ENCODE measurements around the gene GLI3. TPM values are rescaled to one million over a fixed set of nuclear protein-coding genes. Genes with fewer than 3 reads are reported as not detected.

The GLI3 gene
- total RNA-seq, 1 experiment from 2014 or later = 5.6 TPM

- DNase-seq (ENCODE audit: low spot score) = no peak
Observed at GRCh38 chr7:41972270-41972669, 264.7 kb downstream of the GLI3 start.

GRCh38 chr7:41971640-41972187, 265.3 kb downstream of the GLI3 start:
- DNase-seq (ENCODE audit: low spot score) = no peak

DNA sequence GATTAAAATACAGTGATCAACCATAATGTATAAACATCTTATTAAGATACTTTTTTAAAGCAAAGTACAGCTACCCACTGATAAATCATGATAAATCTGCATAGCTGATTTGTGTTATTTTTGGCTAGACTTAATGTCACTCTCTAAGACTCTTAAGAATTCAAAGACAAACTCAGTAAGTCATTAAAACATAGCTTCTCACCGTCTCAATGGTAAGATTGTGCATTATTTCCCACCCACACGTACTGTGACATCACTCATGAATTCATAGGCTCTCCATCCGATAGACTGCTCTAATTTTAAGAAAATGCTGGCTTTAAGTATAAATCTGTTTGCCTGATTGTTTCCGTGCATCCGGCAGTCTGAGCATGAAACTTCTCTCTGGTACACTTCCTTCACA, 266.1 kb downstream of the GLI3 start:
- no peak for DNase-seq (ENCODE audit: low spot score)

DNA sequence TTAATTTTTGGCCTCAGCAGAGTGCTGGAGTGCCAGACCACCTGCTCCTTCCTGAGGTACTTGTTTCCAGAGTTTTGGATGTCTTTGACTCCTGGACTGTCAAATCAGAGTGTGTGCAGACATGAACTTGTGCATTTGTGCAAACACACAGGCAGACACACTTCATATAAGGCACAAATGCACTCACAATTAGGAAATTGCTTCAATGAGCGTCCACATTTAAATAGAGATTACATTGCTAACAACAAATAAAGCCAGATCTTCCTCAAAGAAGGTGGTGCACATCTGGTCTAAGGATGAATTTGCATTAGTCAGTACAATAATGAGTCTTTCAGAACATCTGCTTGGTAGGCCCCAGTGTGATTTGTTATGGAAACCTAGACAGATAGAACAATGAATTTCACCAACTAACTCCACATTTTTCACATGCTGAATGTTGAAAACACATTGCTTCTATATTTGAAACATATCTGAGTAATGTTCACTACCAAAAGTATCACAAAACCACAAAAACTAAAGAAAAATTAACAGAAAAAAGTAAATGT, 267.4 kb downstream of the GLI3 start:
- DNase-seq (ENCODE audit: low spot score) = no peak

- DNase-seq (ENCODE audit: low spot score) = no peak
Observed at GRCh38 chr7:41967156-41967555, 269.9 kb downstream of the GLI3 start.

GRCh38 chr7:41965951-41966505, 271.0 kb downstream of the GLI3 start:
- no peak for DNase-seq (ENCODE audit: low spot score)

GRCh38 chr7:41964849-41965745, 271.9 kb downstream of the GLI3 start:
- no peak for DNase-seq (ENCODE audit: low spot score)

GRCh38 chr7:41964183-41964753, 272.7 kb downstream of the GLI3 start:
- DNase-seq (ENCODE audit: low spot score) = no peak

DNA sequence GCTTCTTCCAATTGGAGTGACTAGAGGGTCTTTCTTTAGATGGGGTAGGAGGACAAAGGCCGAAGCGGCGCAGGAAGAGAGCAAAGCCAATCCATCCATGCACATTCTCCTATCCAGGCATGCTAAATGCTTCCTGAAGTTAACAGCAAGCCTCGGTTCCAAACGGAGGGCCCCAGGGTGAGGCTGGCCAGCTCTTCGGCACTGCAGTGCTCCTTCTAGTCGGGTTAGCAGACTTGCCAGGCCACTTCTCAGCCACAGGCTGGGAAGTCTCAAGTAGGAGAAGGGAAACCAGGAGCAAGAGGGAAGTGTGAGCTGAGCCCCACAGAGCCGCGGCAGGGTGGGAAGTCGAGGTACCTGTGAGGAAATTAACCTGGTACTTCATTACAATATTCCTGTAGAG, 280.3 kb downstream of the GLI3 start:
- DNase-seq (ENCODE audit: low spot score) = no peak

DNA sequence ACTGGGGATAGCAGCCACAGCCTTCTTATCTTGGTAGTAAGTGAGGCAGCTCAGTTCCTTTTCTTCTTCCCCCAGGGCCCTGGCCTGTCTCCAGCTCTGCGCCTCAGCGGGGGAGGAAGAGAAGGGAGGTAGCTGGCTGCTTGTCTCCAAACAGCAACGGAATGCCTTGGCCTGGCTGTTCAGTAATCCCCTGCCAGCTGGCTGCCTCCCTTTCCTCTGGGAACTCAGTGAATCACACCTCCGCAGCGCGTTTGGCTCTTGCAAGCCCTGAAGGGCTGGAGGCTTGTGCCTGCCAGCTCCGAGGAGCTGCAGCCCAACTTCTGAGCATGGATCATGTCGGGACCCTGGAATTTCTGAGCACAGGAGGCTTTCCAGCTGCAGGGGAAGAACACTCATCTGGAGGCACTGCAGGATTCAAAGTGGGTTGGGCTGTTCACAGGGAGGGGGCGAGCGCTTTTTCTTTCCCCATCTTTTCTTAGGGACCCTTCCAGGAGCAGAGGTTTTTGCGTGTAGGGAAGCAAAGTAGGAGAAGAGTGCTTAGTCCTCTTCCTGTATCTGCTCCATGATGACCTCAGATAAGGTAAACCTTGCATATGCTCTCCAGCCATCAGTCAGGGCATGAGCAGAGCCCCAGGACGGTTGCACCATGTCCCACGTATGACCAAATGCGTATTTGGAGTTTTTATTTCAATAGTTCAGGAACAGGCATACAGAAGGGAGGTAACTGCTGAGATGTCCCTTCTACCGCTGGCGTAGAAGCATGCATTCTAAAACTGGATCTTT, 280.9 kb downstream of the GLI3 start:
- DNase-seq (ENCODE audit: low spot score) = peak; percentile 100

GRCh38 chr7:41955451-41955850, 281.6 kb downstream of the GLI3 start:
- no peak for DNase-seq (ENCODE audit: low spot score)

GRCh38 chr7:41954976-41955375, 282.0 kb downstream of the GLI3 start:
- no peak for DNase-seq (ENCODE audit: low spot score)

GRCh38 chr7:41948503-41948902, 288.5 kb downstream of the GLI3 start:
- no peak for DNase-seq (ENCODE audit: low spot score)

- peak; percentile 91 for DNase-seq (ENCODE audit: low spot score)
Observed at GRCh38 chr7:41943094-41943577, 293.9 kb downstream of the GLI3 start.

DNA sequence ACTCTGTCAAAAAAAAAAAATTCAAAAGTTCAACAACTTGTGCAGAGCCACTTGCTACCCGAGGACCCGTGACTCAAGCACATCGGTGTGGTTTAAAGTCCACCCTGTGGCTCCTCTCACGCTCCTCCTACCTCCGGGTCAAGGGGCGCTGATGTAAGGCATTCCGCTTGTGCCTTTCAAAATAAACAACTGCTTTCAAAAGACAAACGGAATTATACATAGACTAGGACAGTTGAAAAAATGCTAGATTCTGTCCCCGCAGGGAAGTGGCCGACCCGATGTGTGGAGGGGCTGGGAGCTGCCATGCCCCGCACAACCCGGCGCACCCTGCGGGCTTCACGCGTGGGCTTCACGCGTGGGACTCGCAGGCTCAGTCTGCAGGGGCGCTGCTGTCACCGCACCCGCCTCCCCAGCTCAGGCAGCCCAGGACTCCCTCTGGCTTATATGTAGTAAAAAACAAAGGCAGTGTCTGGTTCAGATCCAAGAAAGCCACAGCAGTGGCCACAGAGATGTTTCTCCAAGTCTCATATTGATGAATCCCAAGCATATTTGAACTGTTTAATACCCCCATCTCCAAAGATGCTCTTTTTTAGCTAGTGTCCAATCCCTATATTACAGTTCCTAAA, 294.4 kb downstream of the GLI3 start:
- peak; percentile 76 for DNase-seq (ENCODE audit: low spot score)

DNA sequence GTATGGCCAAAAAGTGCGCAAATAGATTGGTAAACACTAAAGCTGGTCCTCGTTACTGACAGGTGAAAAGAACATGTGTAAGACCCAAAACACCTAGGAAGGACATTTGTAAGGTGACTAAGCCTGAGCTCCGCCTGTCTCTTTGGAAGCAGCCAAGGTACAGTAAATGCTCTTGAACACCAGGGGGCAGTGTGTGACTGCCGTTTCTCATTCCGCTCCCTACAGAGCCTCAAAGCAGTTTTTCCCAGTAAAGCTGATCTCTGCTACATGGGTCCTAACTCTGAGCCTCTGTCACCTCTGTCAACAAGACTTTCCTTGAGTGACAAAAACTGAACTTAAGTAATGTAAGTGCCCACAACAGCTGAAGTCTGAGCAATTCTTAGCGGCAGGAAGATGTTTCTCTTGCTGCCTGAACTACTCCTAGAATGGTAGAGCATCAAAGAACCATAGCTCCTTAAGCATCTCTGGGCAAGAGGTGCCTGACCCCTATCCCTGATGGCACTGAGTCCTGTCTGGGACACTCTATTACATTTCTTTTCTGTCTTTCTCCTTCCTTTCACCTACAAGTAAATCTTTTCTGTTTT, 296.2 kb downstream of the GLI3 start:
- DNase-seq (ENCODE audit: low spot score) = peak; percentile 91

DNA sequence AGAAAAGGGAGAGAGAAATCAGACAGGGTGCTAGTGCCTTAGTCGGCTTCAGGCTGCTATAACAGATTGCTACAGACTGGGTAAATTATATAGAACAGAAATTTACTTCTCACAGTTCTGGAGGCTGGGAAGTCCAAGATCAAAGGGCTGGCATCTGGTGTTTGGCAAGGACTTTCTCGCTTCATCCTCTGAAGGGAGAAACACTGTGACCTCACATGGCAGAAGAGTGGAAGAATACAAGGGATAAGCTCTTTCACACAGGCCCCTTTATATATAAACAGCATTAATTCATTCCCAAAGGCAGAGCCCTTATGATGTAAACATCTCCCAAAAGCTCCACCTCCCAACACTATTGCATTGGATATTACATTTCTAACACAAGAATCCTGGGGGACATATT, 298.6 kb downstream of the GLI3 start:
- DNase-seq (ENCODE audit: low spot score) = no peak

DNA sequence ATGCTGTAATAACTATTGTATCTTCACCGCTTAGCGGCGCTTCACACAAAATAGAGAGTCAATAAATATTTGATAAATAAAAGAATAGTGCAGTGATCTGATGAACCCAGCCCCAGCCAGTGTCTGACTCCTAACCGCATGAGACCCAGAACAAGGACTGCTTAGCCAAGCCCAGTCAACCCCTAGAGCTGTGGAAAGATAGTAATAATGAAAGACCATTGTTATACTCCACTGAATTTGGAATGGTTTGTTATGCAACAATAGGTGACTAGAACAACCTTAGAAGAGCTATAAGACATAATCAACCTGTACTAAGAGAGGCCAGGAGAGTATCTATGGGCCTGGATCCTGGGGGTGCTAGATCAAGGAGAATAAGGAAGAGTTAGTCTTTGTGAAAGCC, 303.6 kb downstream of the GLI3 start:
- no peak for DNase-seq (ENCODE audit: low spot score)

DNA sequence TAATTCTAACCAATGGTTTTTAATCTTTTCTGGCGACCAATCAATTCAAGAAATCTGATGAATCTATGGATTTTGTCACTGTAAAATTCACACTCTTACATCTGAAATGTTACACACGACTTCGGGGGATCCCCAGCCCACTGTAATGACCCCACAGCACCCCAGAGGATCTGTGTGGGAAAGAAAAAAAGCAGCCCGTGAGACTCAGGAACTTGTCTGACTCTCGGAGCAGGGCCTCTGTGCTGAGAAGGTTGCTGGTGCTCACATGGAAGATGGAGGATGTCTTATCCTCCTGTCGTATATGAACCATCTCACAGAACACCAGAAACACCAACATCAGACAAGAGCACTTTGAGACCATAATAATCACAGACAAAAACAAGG, 305.8 kb downstream of the GLI3 start:
- no peak for DNase-seq (ENCODE audit: low spot score)

GRCh38 chr7:41930538-41931262, 306.3 kb downstream of the GLI3 start:
- no peak for DNase-seq (ENCODE audit: low spot score)

Data from H4 (cell line).